Measurements from ENCODE around the gene FGD6. TPM values are rescaled to one million over a fixed set of nuclear protein-coding genes. Genes with fewer than 3 reads are reported as not detected.

FGD6 gene
- total RNA-seq, 1 experiment from 2014 or later, result 18.2 TPM

- Histone ChIP-seq H3K9me2 (ENCODE audit: insufficient read depth) (no peaks in the 10 kb centered on the region), H3K4me3 (replicated peaks in 1 of 2; ENCODE audit: low read depth in 1 of 2, low read length in 2 of 2) (peak overlapping the region in 1 of 2 experiments; percentile 25; a peak in 3 of 4 replicates), H3K27me3 (ENCODE audit: insufficient read depth, low read length) (no peaks in the 10 kb centered on the region), H3K4me1 (ENCODE audit: control insufficient read depth in 1 of 2, insufficient read depth in 2 of 2, low read length in 2 of 2) (peaks cover 9 to 46% of the 10 kb centered on the region in 2 experiments), H3K4me2 (ENCODE audit: low read length) (peak overlapping the region; percentile 64), H2AFZ (ENCODE audit: low read depth, low read length, poor library complexity, severe bottlenecking) (no peak overlapping the region), H3K9ac (ENCODE audit: low read length) (peak overlapping the region; percentile 52), H3K9me3 (ENCODE audit: control insufficient read depth in 1 of 2, insufficient read depth in 1 of 2, low read depth in 1 of 2, low read length in 2 of 2) (no peaks in the 10 kb centered on the region), H3K27ac (ENCODE audit: low read depth, low read length) (no peak overlapping the region), H3K79me2 (ENCODE audit: insufficient read depth, low read length) (peaks cover 9% of the 10 kb centered on the region), H3K36me3 (ENCODE audit: control insufficient read depth in 1 of 2, insufficient read depth in 2 of 2, low read length in 2 of 2) (no peaks in the 10 kb centered on the region), H4K20me1 (ENCODE audit: insufficient read depth) (no peaks in the 10 kb centered on the region)
- RAD21 ChIA-PET (ENCODE audit: low non-redundant PET in 1 of 2, low total read pairs in 2 of 2, uncharacterized antibody in 2 of 2, unreplicated experiment in 2 of 2), result interaction anchor here in 1 of 2 experiments (1.0 kb wide), 1 partner anchor 347 kb away, joined by 3 read pairs; no protein-coding TSS in a partner anchor
- CTCF ChIA-PET, result interaction anchor here (0.8 to 1.3 kb wide), 3 partner anchors 11 to 70 kb away, joined by 3 to 7 read pairs (median 4); partner anchors contain the start of genes FGD6 and VEZT
- intact Hi-C loops (cut with micrococcal nuclease), result no loop called here
- TF ChIP-seq, protein P1, sequence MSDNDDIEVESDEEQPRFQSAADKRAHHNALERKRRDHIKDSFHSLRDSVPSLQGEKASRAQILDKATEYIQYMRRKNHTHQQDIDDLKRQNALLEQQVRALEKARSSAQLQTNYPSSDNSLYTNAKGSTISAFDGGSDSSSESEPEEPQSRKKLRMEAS (IDR thresholded peaks at IDR 0.05), result no peak
- TF ChIP-seq CTCF (IDR thresholded peaks at IDR 0.05 in 2 of 3, conservative IDR thresholded peaks at IDR 0.05 in 1 of 3; ENCODE audit: borderline replicate concordance in 1 of 3, insufficient read depth in 1 of 3, low read depth in 2 of 3, low read length in 2 of 3) (no peak), ZFX (IDR thresholded peaks at IDR 0.05) (no peak), SIN3A (IDR thresholded peaks at IDR 0.05; ENCODE audit: low read depth) (no peak), EGR1 (IDR thresholded peaks at IDR 0.05; ENCODE audit: low read depth) (no peak), POLR2A (IDR thresholded peaks at IDR 0.05; ENCODE audit: borderline replicate concordance, extremely low read depth, insufficient read depth, insufficient read length) (no peak), SRF (IDR thresholded peaks at IDR 0.05; ENCODE audit: low read depth) (no peak), TCF7L2 (IDR thresholded peaks at IDR 0.05; ENCODE audit: borderline replicate concordance, extremely low read depth, insufficient read depth, insufficient read length) (no peak), EZH2 (IDR thresholded peaks at IDR 0.05) (no peak), ELF1 (IDR thresholded peaks at IDR 0.05; ENCODE audit: borderline replicate concordance, low read depth) (no peak), FOSL1 (IDR thresholded peaks at IDR 0.05; ENCODE audit: low read depth) (no peak)
- TF ChIP-seq, protein P2, sequence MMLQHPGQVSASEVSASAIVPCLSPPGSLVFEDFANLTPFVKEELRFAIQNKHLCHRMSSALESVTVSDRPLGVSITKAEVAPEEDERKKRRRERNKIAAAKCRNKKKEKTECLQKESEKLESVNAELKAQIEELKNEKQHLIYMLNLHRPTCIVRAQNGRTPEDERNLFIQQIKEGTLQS (IDR thresholded peaks at IDR 0.05), result no peak
- TF ChIP-seq, protein P3, sequence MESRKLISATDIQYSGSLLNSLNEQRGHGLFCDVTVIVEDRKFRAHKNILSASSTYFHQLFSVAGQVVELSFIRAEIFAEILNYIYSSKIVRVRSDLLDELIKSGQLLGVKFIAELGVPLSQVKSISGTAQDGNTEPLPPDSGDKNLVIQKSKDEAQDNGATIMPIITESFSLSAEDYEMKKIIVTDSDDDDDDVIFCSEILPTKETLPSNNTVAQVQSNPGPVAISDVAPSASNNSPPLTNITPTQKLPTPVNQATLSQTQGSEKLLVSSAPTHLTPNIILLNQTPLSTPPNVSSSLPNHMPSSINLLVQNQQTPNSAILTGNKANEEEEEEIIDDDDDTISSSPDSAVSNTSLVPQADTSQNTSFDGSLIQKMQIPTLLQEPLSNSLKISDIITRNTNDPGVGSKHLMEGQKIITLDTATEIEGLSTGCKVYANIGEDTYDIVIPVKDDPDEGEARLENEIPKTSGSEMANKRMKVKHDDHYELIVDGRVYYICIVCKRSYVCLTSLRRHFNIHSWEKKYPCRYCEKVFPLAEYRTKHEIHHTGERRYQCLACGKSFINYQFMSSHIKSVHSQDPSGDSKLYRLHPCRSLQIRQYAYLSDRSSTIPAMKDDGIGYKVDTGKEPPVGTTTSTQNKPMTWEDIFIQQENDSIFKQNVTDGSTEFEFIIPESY (IDR thresholded peaks at IDR 0.05; ENCODE audit: extremely low read depth, insufficient replicate concordance, low read length), result no peak
- ATAC-seq, result no peak
- BruUV-seq (replicated peaks), result no TSS peak
- DNase-seq (ENCODE audit: low read depth, low spot score), result no peak
- POLR2A ChIA-PET, result interaction anchor here (1.0 to 2.0 kb wide), 3 partner anchors 12 to 17 kb away, joined by 3 to 8 read pairs (median 7); no protein-coding TSS in a partner anchor
These were observed 29.3 kb downstream of the FGD6 start for GRCh38 chr12:95187865-95188415.
